HG03108 (cell line): Measurements from ENCODE around the gene ACP7.
"Not testable (repeated sequence)": the region's sequence is repeated elsewhere in the genome, so short reads cannot be mapped to it uniquely, and the experiment has no call there.

Source experiments
- ATAC-seq: cut with Tn5 transposase; IDR thresholded peaks from one replicate; pipeline ENCODE4 v1.9.1; 2021; ENCODE audit warnings: moderate library complexity; ENCODE audit not compliant: unreplicated experiment

Gene ACP7, protein sequence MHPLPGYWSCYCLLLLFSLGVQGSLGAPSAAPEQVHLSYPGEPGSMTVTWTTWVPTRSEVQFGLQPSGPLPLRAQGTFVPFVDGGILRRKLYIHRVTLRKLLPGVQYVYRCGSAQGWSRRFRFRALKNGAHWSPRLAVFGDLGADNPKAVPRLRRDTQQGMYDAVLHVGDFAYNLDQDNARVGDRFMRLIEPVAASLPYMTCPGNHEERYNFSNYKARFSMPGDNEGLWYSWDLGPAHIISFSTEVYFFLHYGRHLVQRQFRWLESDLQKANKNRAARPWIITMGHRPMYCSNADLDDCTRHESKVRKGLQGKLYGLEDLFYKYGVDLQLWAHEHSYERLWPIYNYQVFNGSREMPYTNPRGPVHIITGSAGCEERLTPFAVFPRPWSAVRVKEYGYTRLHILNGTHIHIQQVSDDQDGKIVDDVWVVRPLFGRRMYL

DNA sequence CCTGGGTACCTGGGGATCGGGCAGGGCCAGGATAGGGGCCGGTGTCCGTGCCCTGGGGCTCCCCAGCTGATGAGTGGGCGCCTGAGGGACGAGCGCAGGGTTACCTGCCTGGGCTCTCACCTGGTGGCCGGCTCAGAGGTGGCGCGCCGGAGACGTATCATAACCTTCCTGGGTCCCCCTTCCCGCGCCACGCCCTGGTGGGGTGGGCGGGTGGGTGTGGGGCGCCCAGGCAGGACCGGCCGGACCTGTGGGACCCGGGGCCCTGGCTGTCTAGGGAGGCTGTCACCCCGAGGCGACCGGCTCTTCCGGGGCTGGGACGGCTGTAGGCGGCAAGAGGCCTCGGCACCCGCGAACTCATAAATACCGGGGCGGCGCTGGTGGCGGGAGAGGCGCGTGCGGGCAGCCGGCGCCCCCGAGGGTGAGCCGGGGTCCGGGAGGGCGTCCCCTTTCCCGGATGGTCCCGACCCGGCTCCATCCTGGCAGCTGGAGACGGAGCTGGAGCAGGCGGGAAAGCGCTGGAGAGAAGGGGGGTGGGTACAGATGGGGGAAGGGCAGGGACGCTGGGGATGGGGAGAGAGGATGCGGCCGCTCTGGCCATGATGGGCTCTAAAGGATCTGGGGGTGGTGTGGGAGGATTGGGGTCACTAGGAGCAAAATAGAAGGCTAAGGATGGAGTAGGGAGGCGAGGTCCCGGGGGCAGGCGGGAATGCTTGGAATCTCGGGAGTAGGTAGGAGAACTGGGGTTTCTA is at the start of gene ACP7:
Gene ACP7, plus strand, starts transcription at position 386 of the 749 bp plus-strand sequence. CDS start 902 bp downstream, outside the sequence.
- no peak for ATAC-seq

DNA sequence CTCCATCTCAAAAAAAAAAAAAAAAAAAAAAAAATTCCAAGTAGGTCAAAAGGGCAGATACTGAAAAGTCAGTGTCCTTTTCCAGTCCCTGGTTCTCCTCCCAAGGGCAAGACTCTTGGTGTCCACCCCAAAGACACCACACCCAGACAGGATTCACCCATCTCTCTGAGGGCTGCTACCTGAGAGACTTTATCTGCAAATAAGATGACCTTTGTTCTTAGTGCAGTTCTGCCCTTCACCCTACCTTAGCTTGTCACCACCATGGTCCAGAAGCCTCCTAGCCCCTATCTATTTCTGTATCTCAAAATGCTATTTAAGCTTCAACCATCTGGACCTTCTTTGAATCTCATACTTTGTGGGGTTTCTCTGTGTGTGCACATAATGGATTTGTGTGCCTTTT is 47.6 kb upstream of the ACP7 start:
- no peak for ATAC-seq

DNA sequence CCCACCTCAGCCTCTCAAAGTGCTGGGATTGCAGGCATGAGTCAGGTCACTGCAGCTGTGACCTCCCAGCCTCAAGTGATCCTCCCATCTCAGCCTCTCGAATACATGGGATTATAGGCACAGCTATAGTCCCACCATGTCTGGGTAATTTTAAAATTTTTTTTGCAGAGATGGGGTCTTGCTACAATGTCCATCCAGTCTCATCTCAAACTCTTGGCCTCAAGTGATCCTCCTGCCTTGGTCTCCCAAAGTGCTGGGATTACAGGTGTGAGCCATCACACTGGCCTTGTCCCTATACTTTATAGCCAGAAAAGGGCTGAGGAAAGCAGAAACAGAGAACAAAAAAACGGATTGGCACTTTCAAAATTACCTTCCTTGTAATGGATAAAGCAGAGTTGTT is 47.0 kb upstream of the ACP7 start:
- ATAC-seq = no peak

DNA sequence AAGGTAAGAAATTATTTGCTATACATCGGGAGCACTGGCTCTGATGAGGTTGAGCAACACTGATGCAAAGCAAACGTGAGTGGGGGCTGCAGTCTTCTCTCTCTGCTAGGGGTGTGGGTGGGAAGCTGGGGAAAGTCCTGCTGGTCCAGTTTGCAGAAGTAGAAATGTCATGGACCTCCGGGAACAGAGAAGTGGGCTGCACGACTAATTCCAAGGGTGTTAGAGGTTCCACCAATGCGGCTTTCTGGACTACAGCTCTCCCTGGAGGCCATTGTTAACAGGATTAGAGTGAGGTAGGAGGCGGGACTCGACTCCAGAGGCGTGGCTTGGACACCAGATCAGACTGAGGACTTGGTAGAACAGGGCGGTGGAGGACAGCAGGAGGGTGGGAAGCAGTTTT is 46.1 kb upstream of the ACP7 start:
- no peak for ATAC-seq

DNA sequence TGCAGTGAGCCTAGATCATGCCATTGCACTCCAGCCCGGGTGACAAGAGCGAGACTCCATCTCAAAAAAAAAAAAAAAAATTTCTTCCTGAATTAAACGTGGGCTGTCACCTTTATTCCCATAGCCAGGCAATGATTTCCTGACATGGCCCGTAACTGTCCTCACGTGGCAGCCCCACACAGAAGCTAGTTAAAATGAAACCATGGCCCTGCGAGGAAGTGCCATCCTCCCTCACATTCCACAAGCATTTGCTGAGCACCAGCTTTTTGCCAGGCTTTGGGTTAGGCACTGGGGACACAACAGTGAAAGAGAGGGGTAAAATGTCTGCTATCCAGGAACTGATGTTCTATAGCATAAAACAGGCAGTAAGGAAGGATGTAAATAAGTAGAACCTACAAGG is 38.7 kb upstream of the ACP7 start:
- no peak for ATAC-seq

DNA sequence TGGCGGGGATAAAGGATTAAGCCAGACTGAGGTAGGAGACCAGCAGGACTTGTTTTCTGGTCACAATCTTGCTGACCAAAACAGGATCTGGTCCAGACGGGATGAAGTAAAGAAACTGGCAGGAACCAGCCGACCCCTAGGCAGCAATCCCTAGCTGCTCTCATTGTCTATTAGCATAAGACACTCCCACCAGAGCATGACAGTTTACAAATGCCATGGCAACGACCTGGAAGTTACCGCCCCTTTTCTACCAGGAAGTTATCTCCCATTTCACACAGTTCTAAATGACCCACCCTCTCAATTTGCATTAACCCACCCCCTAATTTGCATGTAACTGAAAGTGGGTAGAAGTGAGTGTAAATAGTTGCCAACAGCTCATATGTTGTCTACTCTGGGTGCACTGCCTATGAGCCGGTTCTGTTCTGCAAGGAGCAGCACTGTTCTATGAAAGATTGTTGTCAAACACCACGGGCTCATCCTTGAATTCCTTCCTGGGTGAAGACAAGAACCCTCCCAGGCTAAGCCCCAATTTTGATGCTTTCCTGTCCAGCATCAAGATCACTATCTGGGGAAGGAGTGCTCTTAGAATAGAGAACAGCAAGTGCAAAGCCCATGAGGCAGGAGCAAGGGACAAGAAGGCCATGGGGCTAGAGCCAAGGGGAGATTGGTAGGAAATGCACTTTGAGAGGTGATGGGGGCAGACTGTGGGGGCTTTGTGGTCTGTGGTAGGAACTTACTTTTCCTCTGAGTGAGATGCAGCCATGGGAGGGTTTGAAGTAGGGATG is 37.9 kb upstream of the ACP7 start:
- ATAC-seq = no peak

DNA sequence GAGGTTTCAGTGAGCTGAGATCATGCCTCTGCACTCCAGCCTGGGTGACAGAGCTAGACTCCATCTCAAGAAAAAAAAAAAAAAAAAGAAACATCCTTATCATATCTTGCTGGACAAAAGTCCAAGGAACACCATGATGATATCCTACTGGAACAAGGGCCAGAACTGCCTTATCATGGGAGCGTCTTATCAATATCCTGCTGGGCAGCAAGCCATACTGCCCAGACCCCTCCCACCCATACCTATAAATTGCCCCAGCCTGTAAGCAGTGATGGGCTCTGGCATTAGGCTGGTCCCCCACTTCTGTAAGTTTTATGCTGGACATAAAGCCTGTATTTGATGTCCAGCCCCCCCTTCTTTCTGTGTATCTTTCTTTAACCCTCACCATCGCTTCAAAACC is 37.1 kb upstream of the ACP7 start:
- no peak for ATAC-seq

DNA sequence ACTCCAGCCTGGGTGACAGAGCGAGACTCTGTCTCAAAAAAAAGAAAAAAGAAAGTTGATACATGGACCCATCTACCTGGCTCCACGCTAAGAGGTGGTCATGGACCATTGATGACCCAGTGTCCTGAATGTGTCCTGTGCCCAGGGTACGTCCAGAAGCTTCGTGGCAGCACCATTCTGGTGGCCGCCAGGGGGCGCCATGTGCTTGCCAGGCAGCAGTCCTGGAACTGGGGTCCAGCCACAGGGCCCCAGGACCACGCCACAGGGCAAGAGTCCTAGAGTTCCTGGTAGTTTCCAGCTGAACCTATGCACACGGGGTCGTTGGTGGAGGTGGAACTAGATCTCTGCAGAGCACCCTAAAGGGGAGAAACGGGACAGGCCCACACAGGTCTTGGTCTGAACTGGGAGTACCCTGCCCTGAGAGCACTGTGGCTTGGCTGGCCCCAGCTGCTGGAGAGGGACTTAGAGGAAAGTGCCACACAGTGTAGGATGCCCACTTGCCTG is 31.9 kb upstream of the ACP7 start:
- no peak for ATAC-seq

DNA sequence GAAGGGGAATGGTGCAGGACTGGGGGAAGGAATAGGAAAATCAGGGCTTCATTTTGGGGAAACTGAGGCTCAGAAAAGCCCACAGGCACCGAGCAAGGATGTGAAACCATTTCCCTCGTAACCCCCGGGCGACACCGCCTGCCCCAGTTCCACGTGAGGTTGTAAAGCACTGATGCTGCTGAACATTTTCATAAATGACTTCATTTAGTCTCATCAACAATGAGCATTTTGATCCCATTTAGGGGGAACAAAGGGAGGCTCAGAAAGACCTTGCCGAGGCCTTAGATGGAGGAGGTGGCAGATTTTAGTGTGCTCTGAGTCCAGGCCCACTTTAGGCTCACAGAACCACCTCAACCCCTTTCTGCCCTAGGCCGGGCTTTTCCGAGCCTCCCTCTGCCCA is 31.3 kb upstream of the ACP7 start:
- no peak for ATAC-seq

DNA sequence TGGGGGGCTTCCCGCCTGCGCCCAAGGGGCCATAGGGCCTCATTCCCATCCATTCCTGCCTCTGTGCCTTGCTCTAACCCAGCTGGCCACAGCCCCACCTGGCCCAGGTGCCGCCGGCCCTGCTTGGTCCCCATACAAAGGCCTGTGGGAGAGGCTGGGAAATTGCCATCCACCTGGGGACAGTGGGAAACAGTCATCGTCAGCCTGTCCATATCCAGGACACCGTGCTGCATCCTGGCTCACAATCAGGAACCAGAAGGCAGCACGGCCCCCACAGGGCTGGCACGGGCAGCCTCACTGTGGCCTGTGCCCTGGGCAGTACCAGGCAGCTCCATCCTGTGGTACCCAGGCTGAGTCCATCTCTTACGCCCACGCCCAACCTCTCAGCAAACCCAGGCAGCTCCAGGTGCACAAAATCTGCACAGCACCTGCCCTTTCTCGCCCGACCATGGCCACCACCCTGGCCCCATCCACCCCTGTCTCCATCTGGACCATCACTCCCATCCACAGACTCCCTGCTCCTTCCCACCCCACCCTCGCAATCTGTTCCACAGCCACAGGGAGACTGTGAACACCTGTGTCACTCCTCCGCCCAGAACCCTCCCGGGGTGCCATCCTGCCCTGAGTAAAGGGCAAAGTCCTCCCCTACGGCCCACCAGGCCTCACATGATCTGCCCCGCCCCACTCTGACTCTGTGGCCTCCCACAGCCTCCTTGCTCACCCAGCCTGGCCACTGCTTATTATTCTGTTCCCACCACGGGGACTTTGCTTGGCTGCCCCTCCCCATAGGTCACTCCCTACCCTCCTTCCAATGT is 30.7 kb upstream of the ACP7 start:
- no peak for ATAC-seq

DNA sequence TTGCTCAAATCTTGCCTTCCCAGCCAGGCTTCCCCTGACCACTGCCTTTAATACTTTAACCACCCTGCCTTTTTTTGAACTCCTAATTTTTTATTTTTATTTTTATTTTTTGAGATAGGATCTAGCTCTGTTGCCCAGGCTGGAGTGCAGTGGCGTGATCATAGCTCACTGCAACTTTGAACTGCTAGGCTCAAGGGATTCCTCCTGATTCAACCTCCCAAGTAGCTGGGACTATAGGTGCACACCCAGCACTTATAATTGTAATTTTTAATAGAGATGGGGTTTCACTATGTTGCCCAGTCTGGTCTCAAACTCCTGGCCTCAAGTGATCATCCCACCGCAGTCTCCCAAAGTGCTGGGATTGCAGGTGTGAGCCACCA is 30.1 kb upstream of the ACP7 start:
- no peak for ATAC-seq

DNA sequence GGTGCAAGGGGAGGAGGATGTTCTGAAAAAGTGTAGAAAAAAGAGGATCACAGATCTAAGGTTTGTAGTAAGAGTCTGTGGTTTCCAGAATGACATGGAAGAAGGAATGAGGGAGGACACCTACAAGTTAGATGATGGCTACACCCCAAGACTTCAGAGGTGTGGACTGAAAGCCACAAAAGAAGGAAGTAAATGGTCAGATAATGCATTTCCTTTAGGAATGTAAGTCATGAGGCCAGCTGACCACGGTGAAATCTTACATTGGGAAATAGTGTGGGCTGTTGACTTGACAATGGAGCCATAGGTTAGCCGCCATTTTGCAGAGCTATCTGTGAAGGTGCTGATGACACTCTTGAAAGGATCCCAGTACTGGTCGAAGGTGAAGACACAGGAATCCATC is 26.6 kb upstream of the ACP7 start:
- no peak for ATAC-seq

DNA sequence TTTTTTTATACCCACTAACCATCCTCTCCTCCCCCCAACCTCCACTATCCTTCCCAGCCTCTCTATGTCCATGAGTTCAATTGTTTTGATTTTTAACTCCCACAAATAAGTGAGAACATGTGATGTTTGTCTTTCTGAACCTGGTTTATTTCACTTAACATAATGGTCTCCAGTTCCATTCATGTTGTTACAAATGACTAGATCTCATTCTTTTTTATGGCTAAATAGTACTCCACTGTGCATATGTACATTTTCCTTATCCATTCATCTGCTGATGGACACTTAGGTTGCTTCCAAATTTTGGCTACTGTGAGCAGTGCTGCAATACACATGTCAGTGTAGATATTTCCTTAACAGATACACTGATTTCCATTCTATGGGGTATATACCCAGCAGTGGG is 24.9 kb upstream of the ACP7 start:
- no peak for ATAC-seq

DNA sequence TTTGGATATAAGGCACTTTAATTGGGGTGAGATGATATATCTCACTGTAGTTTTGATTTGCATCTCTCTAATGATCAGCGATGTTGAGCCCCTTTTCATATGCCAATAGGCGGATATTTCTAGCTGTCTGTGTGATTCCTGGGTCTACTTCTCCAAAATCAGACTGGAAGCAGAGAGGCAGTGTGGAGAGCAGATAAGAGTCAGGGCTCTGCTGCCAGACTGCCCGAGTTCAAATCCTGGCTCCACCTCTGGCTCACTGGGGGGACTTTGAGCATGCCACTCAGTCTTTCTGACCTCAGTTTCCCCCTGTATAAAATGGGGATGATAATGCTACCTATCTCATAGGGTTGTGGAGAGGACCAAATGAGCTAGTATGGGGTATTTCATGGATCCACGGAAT is 24.0 kb upstream of the ACP7 start:
- ATAC-seq = no peak

DNA sequence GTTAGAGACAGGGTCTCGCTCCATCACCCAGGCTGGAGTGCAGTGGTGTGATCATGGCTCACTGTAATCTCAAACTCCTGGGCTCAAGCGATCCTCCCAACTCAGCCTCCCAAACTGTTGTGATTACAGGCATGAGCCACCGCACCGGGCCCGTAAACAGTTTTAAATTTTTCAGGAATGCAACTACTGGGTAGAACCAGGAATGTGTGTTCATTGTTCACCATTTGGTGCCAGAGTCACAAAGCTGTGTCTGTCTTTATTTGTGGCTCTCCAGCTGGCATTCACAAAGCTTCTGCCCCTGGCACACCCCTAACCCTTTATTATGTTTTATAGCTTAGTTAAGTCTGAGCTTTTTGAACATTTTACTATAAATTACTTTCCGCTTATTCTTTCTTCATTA is 19.8 kb upstream of the ACP7 start:
- ATAC-seq = no peak

DNA sequence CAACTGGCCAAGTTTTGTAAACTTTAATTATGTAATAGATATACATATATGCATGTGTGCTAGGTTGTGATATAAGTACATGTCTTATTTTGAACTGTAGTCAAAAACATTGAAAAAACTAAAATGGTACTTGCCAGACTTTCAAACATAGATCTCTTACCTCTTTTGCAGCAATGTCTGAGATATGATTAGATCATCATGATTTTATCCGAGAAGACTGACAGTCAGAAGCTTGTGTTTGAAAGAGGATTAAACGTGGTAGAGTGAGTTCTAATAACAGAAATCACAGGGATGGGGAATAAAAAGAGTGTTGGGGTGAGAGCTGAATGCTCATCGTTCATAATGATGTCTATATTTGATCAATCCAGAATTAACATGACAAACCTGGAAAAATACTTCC is 18.2 kb upstream of the ACP7 start:
- no peak for ATAC-seq

DNA sequence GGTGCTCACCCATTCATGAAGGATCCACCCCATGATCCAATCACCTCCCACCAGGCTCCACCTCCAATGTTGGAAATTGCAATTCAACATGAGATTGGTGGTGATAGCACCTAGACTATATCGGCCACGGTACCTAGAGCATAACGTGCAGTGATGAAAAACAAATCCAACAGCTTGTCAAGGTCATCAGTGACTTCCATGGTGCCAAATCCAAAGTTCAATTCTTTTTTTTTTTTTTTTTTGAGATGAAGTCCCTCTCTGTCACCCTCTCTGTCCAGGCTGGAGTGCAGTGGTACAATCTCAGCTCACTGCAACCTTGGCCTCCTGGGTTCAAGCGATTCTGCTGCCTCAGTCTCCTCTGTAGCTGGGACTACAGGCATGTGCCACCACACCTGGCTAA is 17.1 kb upstream of the ACP7 start:
- no peak for ATAC-seq

DNA sequence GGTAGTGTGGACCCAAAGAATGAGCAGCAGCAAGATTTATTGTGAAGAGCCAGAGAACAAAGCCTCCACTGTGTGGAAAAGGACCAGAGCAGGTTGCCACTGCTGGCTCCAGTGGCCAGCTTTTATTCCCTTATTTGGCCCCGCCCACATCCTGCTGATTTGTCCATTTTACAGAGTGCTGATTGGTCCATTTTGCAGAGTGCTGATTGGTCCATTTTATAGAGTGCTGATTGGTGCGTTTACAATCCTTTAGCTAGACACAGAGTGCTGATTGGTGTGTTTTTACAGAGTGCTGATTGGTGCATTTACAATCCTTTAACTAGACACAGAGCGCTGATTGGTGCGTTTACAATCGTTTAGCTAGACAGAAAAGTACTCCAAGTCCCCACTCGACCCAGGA is 15.9 kb upstream of the ACP7 start:
- ATAC-seq = not testable (repeated sequence)

DNA sequence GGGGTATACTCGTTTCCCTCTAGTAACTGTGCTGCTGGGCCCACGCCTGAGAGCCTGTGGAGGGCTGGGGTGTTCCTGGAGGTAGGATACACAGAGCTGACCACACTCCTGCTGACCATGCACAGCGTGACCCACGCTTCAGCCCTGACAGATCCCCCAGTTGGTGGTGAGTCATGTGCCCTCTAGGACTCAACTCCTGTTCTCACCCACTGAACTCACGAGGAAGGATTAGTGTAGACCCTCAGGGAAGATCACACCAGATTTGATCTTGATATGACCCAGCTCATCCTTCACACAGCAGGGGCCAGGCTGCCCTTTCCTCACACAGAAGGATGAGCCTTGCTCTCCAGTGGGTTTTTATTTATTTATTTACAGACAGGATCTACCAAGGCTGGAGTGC is 13.3 kb upstream of the ACP7 start:
- no peak for ATAC-seq

DNA sequence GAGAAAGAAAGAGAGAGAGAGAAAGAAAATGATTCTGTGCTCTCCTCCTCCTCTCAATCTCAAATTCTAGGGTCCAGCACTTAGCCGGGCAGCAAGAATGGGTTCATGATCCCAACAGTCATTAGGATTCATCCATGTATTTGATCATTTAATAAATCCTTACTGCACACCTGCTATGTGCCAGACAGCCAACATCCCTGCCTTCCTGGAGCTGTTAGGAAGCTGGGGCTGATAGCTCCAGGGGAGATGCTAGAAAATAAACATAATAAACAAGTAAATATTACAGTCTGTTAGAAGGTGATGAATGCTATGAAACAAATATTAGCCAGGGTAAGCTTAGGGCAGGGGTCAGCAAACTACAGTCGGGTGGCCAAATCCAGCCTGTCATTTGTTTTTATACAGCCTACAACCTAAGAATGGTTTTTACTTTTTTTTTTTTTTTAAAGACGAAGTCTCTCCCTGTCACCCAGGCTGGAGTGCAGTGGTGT is 9.9 kb upstream of the ACP7 start:
- ATAC-seq = no peak
